H1 (cell line): ENCODE data around the gene DOP1B.

Source experiments
- CTCF ChIP-seq, 3 experiments: IDR thresholded peaks; 1 replicate in 2 of 3; 2 replicates in 1 of 3; pipeline versions ENCODE4 v1.5.1 to v1.6.1; 2011; ENCODE audit warnings: low read length in 3 of 3, mild to moderate bottlenecking in 3 of 3, inconsistent platforms in 2 of 3, low read depth in 1 of 3, moderate library complexity in 1 of 3; ENCODE audit not compliant: insufficient read depth in 1 of 3; ENCODE audit errors: control extremely low read depth in 1 of 3
- EP300 ChIP-seq, 2 experiments: IDR thresholded peaks; 1 replicate in 1 of 2; 2 replicates in 1 of 2; pipeline ENCODE4 v1.6.1; 2011 to 2012; ENCODE audit warnings: low read depth in 2 of 2, low read length in 2 of 2, mild to moderate bottlenecking in 2 of 2, borderline replicate concordance in 1 of 2, inconsistent platforms in 1 of 2, moderate library complexity in 1 of 2
- GABPA ChIP-seq: IDR thresholded peaks from 2 replicates; pipeline ENCODE4 v1.6.1; 2011; ENCODE audit warnings: mild to moderate bottlenecking, low read length, moderate library complexity, borderline replicate concordance; ENCODE audit not compliant: insufficient read depth
- MAFK ChIP-seq: IDR thresholded peaks from 2 replicates; pipeline ENCODE4 v1.6.1; 2012; ENCODE audit warnings: low read depth, mild to moderate bottlenecking, improper control_type of control experiment, low read length
- POLR2A ChIP-seq, 2 experiments: IDR thresholded peaks; 1 replicate in 1 of 2; 2 replicates in 1 of 2; pipeline ENCODE4 v1.6.1; 2011; ENCODE audit warnings: low read depth in 2 of 2, low read length in 2 of 2, mild to moderate bottlenecking in 2 of 2; ENCODE audit errors: control extremely low read depth in 1 of 2
- TBP ChIP-seq: IDR thresholded peaks from 2 replicates; pipeline ENCODE4 v1.6.1; 2011; ENCODE audit warnings: low read depth, low read length, improper control_type of control experiment
- YY1 ChIP-seq: IDR thresholded peaks from 2 replicates; pipeline ENCODE4 v1.6.1; 2011; ENCODE audit warnings: low read depth, mild to moderate bottlenecking, low read length
- TF ChIP-seq, protein P1 (sequence below): IDR thresholded peaks from 2 replicates; pipeline ENCODE4 v1.6.1; 2012; ENCODE audit warnings: inconsistent platforms

DNA sequence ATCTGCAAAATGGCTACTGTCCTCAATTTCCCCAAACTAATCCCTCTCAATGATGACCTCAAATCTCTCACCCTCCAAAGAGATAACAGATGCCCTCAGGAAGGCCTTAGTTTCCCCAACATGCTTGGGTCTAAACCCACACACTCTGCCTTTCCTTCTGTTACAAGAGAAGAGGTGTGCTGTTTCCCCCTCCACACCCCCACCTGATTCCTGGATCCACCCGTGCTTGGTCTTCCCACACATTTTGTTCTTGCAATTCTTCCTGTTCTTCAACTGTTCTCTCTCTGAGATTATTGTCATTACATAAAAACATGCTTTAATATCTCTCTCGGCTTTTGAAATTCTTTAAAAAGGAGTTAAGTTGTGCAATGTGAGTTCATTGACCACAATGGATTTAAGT, 27.4 kb upstream of the DOP1B start:
- TF ChIP-seq MAFK (no peak), EP300 (IDR thresholded peaks at IDR 0.05; ENCODE audit: borderline replicate concordance in 1 of 2, low read depth in 2 of 2, low read length in 2 of 2) (no peak), CTCF (IDR thresholded peaks at IDR 0.05; ENCODE audit: control extremely low read depth in 1 of 3, insufficient read depth in 1 of 3, low read depth in 1 of 3, low read length in 3 of 3) (no peak), POLR2A (IDR thresholded peaks at IDR 0.05; ENCODE audit: control extremely low read depth in 1 of 2, low read depth in 2 of 2, low read length in 2 of 2) (no peak), TBP (no peak), GABPA (no peak), YY1 (no peak)
- TF ChIP-seq, protein P1, sequence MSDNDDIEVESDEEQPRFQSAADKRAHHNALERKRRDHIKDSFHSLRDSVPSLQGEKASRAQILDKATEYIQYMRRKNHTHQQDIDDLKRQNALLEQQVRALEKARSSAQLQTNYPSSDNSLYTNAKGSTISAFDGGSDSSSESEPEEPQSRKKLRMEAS, result no peak
